HL-60 (cell line): ENCODE data around the gene NEU4.

Experiments used
- DNase-seq, 2 experiments: peaks; one replicate each; pipeline ENCODE4 v3.0.0-alpha.2; 2010 to 2020; ENCODE audit warnings: low read depth in 1 of 2, low spot score in 1 of 2
- H3K27ac ChIP-seq: fragments of 250-450 bp; sonication (Bioruptor Pico); replicated peaks from 2 replicates; pipeline ENCODE4 v1.5.1; 2020; ENCODE audit warnings: mild to moderate bottlenecking, moderate library complexity
- H3K27me3 ChIP-seq: fragments of 250-450 bp; sonication (Bioruptor Pico); 2 replicates; pipeline ENCODE4 v1.5.1; 2021; ENCODE audit warnings: mild to moderate bottlenecking, moderate library complexity; ENCODE audit not compliant: insufficient read depth, poor library complexity, severe bottlenecking
- H3K4me3 ChIP-seq: replicated peaks from 2 replicates; pipeline ENCODE4 v1.5.1; 2011; ENCODE audit warnings: mild to moderate bottlenecking, control low read depth, low read length; ENCODE audit not compliant: insufficient read depth
- CTCF ChIP-seq: IDR thresholded peaks from one replicate; pipeline ENCODE4 v1.5.1; 2011; ENCODE audit warnings: low read length, control low read depth, inconsistent platforms; ENCODE audit not compliant: insufficient read depth
- GABPA ChIP-seq: IDR thresholded peaks from 2 replicates; pipeline ENCODE4 v1.6.1; 2012; ENCODE audit warnings: low read depth
- POLR2AphosphoS5 ChIP-seq: IDR thresholded peaks from 2 replicates; pipeline ENCODE4 v1.6.1; 2012; ENCODE audit warnings: low read depth
- SPI1 ChIP-seq: IDR thresholded peaks from 2 replicates; pipeline ENCODE4 v1.6.1; 2012; ENCODE audit warnings: low read depth, mild to moderate bottlenecking, borderline replicate concordance
- TF ChIP-seq, protein P1 (sequence below): IDR thresholded peaks from 2 replicates; pipeline ENCODE4 v1.6.1; 2012; ENCODE audit warnings: low read depth; ENCODE audit not compliant: insufficient replicate concordance

Gene NEU4

DNA sequence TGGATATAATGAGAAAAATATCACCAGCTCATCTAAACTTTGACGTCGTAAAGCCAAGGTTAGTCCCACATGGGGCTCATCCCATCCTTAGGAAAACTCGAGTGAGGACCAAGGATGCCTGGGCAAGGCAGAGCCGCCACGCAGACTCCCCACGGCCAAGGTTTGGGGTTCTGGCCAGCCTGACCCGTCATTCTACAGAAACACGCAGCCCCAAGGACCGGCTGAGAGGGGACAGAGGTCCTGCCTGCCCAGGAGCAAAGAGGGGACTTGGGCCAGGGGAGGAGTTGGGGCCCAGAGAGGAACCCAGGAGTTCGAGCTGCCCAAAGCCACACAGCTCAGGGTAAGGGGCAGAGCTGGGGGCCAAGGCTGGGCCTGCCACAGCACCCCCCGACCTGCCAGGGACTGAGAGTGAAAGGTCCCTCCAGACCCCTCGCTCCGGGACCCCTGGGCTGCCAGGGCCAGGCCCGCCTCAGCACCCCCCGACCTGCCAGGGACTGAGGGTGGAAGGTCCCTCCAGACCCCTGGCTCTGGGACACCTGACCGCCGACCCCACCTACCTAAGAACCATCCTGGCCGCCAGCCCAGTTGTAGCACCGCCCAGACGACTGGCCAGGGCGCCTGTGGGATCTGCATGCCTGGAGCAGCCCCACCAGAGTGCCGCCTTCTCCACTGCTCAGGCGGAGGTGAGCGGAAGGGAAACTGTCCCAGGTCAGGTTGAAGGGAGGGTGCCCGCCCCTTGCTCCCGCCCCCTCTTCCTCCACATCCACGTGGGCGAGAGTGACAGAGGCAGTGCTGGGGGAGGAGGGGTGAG, 49.4 kb downstream of the NEU4 start, which contains the start of gene PDCD1:
PDCD1 (minus strand) TSS at position 689 of the 811 bp plus-strand sequence; CDS start at position 633, 56 bp downstream.
- no peak within 1 kb of the TSS for H3K4me3 ChIP-seq
- H3K27me3 ChIP-seq: peaks cover 5% of the 10 kb centered on the region
- no peak for DNase-seq
- no peak within 1 kb of the TSS for H3K27ac ChIP-seq
- TF ChIP-seq SPI1 (no peak), CTCF (no peak), GABPA (no peak), POLR2AphosphoS5 (no peak)
- TF ChIP-seq, protein P1, sequence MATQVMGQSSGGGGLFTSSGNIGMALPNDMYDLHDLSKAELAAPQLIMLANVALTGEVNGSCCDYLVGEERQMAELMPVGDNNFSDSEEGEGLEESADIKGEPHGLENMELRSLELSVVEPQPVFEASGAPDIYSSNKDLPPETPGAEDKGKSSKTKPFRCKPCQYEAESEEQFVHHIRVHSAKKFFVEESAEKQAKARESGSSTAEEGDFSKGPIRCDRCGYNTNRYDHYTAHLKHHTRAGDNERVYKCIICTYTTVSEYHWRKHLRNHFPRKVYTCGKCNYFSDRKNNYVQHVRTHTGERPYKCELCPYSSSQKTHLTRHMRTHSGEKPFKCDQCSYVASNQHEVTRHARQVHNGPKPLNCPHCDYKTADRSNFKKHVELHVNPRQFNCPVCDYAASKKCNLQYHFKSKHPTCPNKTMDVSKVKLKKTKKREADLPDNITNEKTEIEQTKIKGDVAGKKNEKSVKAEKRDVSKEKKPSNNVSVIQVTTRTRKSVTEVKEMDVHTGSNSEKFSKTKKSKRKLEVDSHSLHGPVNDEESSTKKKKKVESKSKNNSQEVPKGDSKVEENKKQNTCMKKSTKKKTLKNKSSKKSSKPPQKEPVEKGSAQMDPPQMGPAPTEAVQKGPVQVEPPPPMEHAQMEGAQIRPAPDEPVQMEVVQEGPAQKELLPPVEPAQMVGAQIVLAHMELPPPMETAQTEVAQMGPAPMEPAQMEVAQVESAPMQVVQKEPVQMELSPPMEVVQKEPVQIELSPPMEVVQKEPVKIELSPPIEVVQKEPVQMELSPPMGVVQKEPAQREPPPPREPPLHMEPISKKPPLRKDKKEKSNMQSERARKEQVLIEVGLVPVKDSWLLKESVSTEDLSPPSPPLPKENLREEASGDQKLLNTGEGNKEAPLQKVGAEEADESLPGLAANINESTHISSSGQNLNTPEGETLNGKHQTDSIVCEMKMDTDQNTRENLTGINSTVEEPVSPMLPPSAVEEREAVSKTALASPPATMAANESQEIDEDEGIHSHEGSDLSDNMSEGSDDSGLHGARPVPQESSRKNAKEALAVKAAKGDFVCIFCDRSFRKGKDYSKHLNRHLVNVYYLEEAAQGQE: no peak

DNA sequence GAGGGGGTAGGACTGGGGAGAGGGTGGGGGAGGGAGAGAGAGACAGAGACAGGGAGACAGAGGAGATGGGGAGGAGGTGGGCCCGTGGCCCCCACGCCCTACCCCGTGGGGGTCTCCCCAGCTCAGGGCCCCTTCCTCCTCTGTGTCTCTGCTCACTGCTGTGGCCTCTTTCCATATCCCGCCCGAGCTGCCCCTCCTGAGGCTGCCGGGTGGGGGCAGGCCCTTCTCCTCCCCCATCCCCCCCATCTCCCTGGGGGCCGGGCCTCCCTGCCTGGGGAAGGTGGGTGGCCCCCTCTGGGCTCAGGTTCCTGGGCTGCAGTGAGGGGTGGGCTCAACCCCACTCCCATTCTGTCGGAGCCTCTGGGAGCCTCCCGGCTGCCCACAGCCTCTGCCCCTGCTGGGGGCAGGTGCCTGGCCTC, 50.0 kb downstream of the NEU4 start:
- TF ChIP-seq POLR2AphosphoS5 (no peak), CTCF (no peak), GABPA (no peak), SPI1 (no peak)
- TF ChIP-seq, protein P1: no peak
- H3K27ac ChIP-seq: no peak overlapping the region
- peaks cover 11% of the 10 kb centered on the region for H3K27me3 ChIP-seq
- DNase-seq: no peak
- H3K4me3 ChIP-seq: no peak overlapping the region

GRCh38 chr2:241859436-241860183, 50.6 kb downstream of the NEU4 start:
- DNase-seq: no peak

More at GRCh38 chr2:241859436-241860183, 50.6 kb downstream of the NEU4 start:
- Histone ChIP-seq H3K27me3 (peaks cover 12% of the 10 kb centered on the region), H3K27ac (no peak overlapping the region), H3K4me3 (no peak overlapping the region)
- TF ChIP-seq POLR2AphosphoS5: no peak
- TF ChIP-seq GABPA: no peak
- no peak for TF ChIP-seq CTCF
- no peak for TF ChIP-seq SPI1
- TF ChIP-seq, protein P1: no peak
